H1 (cell line): ENCODE data around the gene SCN2A. TPM values are rescaled to one million over a fixed set of nuclear protein-coding genes. Genes with fewer than 3 reads are reported as not detected.
"Not testable (repeated sequence)": the region's sequence is repeated elsewhere in the genome, so short reads cannot be mapped to it uniquely, and the experiment has no call there.

Experiments used
- CTCF ChIA-PET: fragments of 300-600 bp; sonication (Branson Sonifier 250); formaldehyde crosslinking; loops from one replicate; lab custom pipeline; 2021; ENCODE audit not compliant: partially characterized antibody; lab: Charles Lee
- POLR2A ChIA-PET: fragments of 300-600 bp; sonication (Branson Sonifier 250); formaldehyde crosslinking; loops from one replicate; lab custom pipeline; 2021; ENCODE audit warnings: inconsistent platforms; ENCODE audit not compliant: partially characterized antibody; lab: Charles Lee
- DNase-seq, 2 experiments: peaks; one replicate each; pipeline versions ENCODE4 v3.0.0 to v3.0.0-alpha.2; 2010 to 2022; ENCODE audit warnings: low spot score in 2 of 2, low read depth in 1 of 2, mixed read lengths in 1 of 2
- FAIRE-seq: peaks from 2 replicates; lab custom pipeline; 2011; peaks lifted over from hg19 to GRCh38; lab: Jason Lieb, UNC
- H2AFZ ChIP-seq: 2 replicates; pipeline ENCODE4 v1.8.1; 2012; ENCODE audit warnings: low read length, inconsistent platforms
- H2AK5ac ChIP-seq: 2 replicates; pipeline ENCODE4 v1.6.1; 2013; ENCODE audit warnings: low read depth, low read length
- H2BK120ac ChIP-seq: replicated peaks from 2 replicates; pipeline ENCODE3; 2013; ENCODE audit warnings: low read depth, low read length, inconsistent platforms
- H2BK12ac ChIP-seq: 2 replicates; pipeline ENCODE4 v1.6.1; 2013; ENCODE audit warnings: low read depth, low read length
- H2BK15ac ChIP-seq: 2 replicates; pipeline ENCODE4 v1.6.1; 2013; ENCODE audit warnings: low read length
- H2BK20ac ChIP-seq: 2 replicates; pipeline ENCODE4 v1.6.1; 2013; ENCODE audit warnings: low read length
- H2BK5ac ChIP-seq: 2 replicates; pipeline ENCODE4 v1.6.1; 2013; ENCODE audit warnings: low read depth, low read length
- H3K14ac ChIP-seq: 2 replicates; pipeline ENCODE4 v1.6.1; 2013; ENCODE audit warnings: inconsistent platforms; ENCODE audit not compliant: insufficient read length
- H3K18ac ChIP-seq: 2 replicates; pipeline ENCODE4 v1.6.1; 2013; ENCODE audit warnings: low read length; ENCODE audit errors: extremely low read depth
- H3K23ac ChIP-seq: 2 replicates; pipeline ENCODE4 v1.6.1; 2013; ENCODE audit warnings: inconsistent platforms; ENCODE audit not compliant: insufficient read length
- H3K23me2 ChIP-seq: 2 replicates; pipeline ENCODE4 v1.6.1; 2013; ENCODE audit warnings: low read depth, low read length
- H3K27ac ChIP-seq: 2 replicates; pipeline ENCODE4 v1.6.1; 2011; ENCODE audit warnings: low read depth, low read length, inconsistent platforms
- H3K27me3 ChIP-seq, 4 experiments: replicated peaks in 1 of 4; 1 replicate in 1 of 4; 2 replicates in 3 of 4; pipeline versions ENCODE4 v1.6.1 to v1.8.1; 2011 to 2013; ENCODE audit warnings: low read length in 3 of 4, mild to moderate bottlenecking in 3 of 4, inconsistent platforms in 2 of 4, mixed read lengths in 2 of 4, moderate library complexity in 1 of 4; ENCODE audit not compliant: control insufficient read depth in 3 of 4, insufficient read depth in 3 of 4; ENCODE audit errors: extremely low read depth in 1 of 4
- H3K36me3 ChIP-seq, 4 experiments: 2 replicates each; pipeline versions ENCODE4 v1.6.1 to v1.8.1; 2011 to 2013; ENCODE audit warnings: mild to moderate bottlenecking in 4 of 4, low read length in 3 of 4, moderate library complexity in 2 of 4, control low read depth in 1 of 4, inconsistent platforms in 1 of 4; ENCODE audit not compliant: insufficient read depth in 4 of 4, control insufficient read depth in 2 of 4
- H3K4ac ChIP-seq: replicated peaks from 2 replicates; pipeline ENCODE3; 2013; ENCODE audit warnings: low read length, low read depth, mixed read lengths, inconsistent platforms; ENCODE audit not compliant: insufficient read length
- H3K4me1 ChIP-seq, 4 experiments: replicated peaks in 1 of 4; 1 replicate in 1 of 4; 2 replicates in 3 of 4; pipeline versions ENCODE4 v1.6.1 to v1.8.1; 2011 to 2013; ENCODE audit warnings: low read length in 3 of 4, inconsistent platforms in 2 of 4, mixed read lengths in 1 of 4; ENCODE audit not compliant: insufficient read depth in 4 of 4, control insufficient read depth in 3 of 4
- H3K4me2 ChIP-seq, 2 experiments: 2 replicates each; pipeline versions ENCODE4 v1.6.1 to v1.8.1; 2011 to 2013; ENCODE audit warnings: low read depth in 2 of 2, low read length in 2 of 2, control low read depth in 1 of 2, inconsistent platforms in 1 of 2, mild to moderate bottlenecking in 1 of 2; ENCODE audit not compliant: insufficient read depth in 1 of 2
- H3K4me3 ChIP-seq, 4 experiments: fragments of 200-600, 300-600 bp in 1 of 4; sonication (generic), shearing (Covaris generic), sonication (Bioruptor Twin) in 1 of 4; 2 replicates each; pipeline versions ENCODE4 v1.5.1 to v1.8.1; 2011 to 2016; ENCODE audit warnings: low read length in 4 of 4, low read depth in 3 of 4, control low read depth in 2 of 4, inconsistent platforms in 2 of 4, mild to moderate bottlenecking in 2 of 4, mixed read lengths in 1 of 4, moderate library complexity in 1 of 4; ENCODE audit not compliant: insufficient read depth in 2 of 4; ENCODE audit errors: extremely low read depth in 1 of 4
- H3K56ac ChIP-seq: replicated peaks from 2 replicates; pipeline ENCODE3; 2013; ENCODE audit warnings: low read depth, mild to moderate bottlenecking, mixed read lengths, low read length, inconsistent platforms; ENCODE audit not compliant: insufficient read length
- H3K79me1 ChIP-seq: 2 replicates; pipeline ENCODE4 v1.6.1; 2013; ENCODE audit warnings: low read depth, low read length, control low read depth
- H3K79me2 ChIP-seq, 2 experiments: 2 replicates each; pipeline versions ENCODE4 v1.6.1 to v1.8.1; 2012 to 2013; ENCODE audit warnings: low read length in 2 of 2, mild to moderate bottlenecking in 2 of 2, inconsistent platforms in 1 of 2; ENCODE audit not compliant: insufficient read depth in 2 of 2, control insufficient read depth in 1 of 2
- H3K9ac ChIP-seq, 4 experiments: replicated peaks in 1 of 4; 1 replicate in 1 of 4; 2 replicates in 3 of 4; pipeline versions ENCODE4 v1.6.1 to v1.8.1; 2011 to 2013; ENCODE audit warnings: low read depth in 3 of 4, low read length in 3 of 4, control low read depth in 2 of 4, mild to moderate bottlenecking in 2 of 4, moderate library complexity in 2 of 4, inconsistent platforms in 1 of 4; ENCODE audit errors: extremely low read depth in 1 of 4
- H3K9me3 ChIP-seq, 2 experiments: 2 replicates each; pipeline versions ENCODE4 v1.6.1 to v1.8.1; 2012 to 2013; ENCODE audit warnings: mild to moderate bottlenecking in 2 of 2, moderate library complexity in 2 of 2, control low read depth in 1 of 2, inconsistent platforms in 1 of 2, low read depth in 1 of 2, low read length in 1 of 2, mixed read lengths in 1 of 2; ENCODE audit not compliant: insufficient read depth in 2 of 2
- H4K20me1 ChIP-seq, 2 experiments: replicated peaks in 1 of 2; 2 replicates each; pipeline versions ENCODE3 to v1.8.1; 2011 to 2013; ENCODE audit warnings: inconsistent platforms in 2 of 2, low read length in 2 of 2, mild to moderate bottlenecking in 1 of 2; ENCODE audit not compliant: insufficient read depth in 2 of 2, control insufficient read depth in 1 of 2
- H4K5ac ChIP-seq: 2 replicates; pipeline ENCODE4 v1.6.1; 2013; ENCODE audit warnings: low read length, low read depth, mixed read lengths, inconsistent platforms; ENCODE audit not compliant: insufficient read length
- H4K8ac ChIP-seq: 2 replicates; pipeline ENCODE4 v1.8.0; 2013; ENCODE audit warnings: mild to moderate bottlenecking, moderate library complexity, low read length, inconsistent platforms; ENCODE audit not compliant: insufficient read depth; ENCODE audit errors: extremely low read depth
- H4K91ac ChIP-seq: replicated peaks from 2 replicates; pipeline ENCODE3; 2013; ENCODE audit warnings: low read length, mixed read lengths, inconsistent platforms; ENCODE audit not compliant: insufficient read length
- WGBS, 2 experiments: shearing (Covaris generic) in 1 of 2; methylation state at CpG; one replicate each; pipeline versions ENCODE4 v1.1.6 to v1.1.7; 2013 to 2015; ENCODE audit warnings: low lambda C conversion rate in 2 of 2, mixed read lengths in 2 of 2, inconsistent platforms in 1 of 2, low coverage in 1 of 2, missing lambda C conversion rate in 1 of 2; ENCODE audit not compliant: insufficient replicate concordance in 2 of 2, insufficient coverage in 1 of 2, insufficient read length in 1 of 2; ENCODE audit errors: extremely low coverage in 1 of 2, missing lambda C conversion rate in 1 of 2; 5-methylcytosine and 5-hydroxymethylcytosine counted together
- polyA plus RNA-seq, 7 experiments: library from polyadenylated mRNA; depleted of rRNA in 3 of 7; stranded (reverse) in 5 of 7; unstranded in 2 of 7; fragments of >200 nt in 5 of 7; fragments of 200-250 nt in 2 of 7; gene quantifications; 1 replicate in 5 of 7; 2 replicates in 1 of 7; 4 replicates in 1 of 7; pipeline versions ENCODE4 v1.2.1 to v1.2.3, GENCODE V29; 2011 to 2013; ENCODE audit warnings: missing spikeins in 2 of 7, mixed read lengths in 2 of 7
- total RNA-seq: library from RNA; stranded (reverse); fragmentation: NEBNext Ultra II Directional; extraction: Animal tissue kit (Norgen Biotek cat#: 25700); gene quantifications from 2 replicates; pipeline ENCODE4 v1.2.1, GENCODE V29; 2021

Gene SCN2A
- total and polyA plus RNA-seq, 2 of the 8 experiments (the other 6 are each of a cell fraction or from before 2014, with no cell fraction given), result 0.18 to 1.1 TPM

DNA sequence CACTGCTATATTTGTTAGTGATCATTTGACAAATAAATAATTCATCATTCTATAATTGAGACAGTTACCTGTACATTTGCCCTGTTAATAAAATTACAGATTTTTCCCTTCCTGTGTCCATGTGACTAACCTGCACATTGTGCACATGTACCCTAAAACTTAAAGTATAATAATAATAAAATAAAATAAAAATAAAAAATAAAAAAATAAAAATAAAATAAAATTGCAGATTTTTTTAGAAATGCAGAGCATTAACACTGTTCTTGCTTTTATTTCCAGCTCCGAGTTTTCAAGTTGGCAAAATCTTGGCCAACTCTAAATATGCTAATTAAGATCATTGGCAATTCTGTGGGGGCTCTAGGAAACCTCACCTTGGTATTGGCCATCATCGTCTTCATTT lies 105.1 kb downstream of the SCN2A start:
- H3K9ac ChIP-seq, H3K4ac ChIP-seq, H2BK15ac ChIP-seq, H3K79me2 ChIP-seq, H3K18ac ChIP-seq, POLR2A ChIA-PET, FAIRE-seq, H3K4me1 ChIP-seq, H3K9me3 ChIP-seq, H3K27me3 ChIP-seq, H3K4me2 ChIP-seq, H2BK20ac ChIP-seq, H3K14ac ChIP-seq, H3K56ac ChIP-seq, H2BK120ac ChIP-seq, H2AFZ ChIP-seq, H2BK5ac ChIP-seq, H3K23ac ChIP-seq, H2AK5ac ChIP-seq, H4K8ac ChIP-seq, H4K5ac ChIP-seq, H3K23me2 ChIP-seq, H2BK12ac ChIP-seq, H4K20me1 ChIP-seq, H4K91ac ChIP-seq, H3K36me3 ChIP-seq, H3K4me3 ChIP-seq, DNase-seq, H3K79me1 ChIP-seq, H3K27ac ChIP-seq: not testable (repeated sequence)
- 94% methylated on average over 2 of the region's 2 CpGs; no CpG with 5 or more reads in 1 of the 2 experiments for WGBS, 2 experiments
- CTCF ChIA-PET, result interaction anchor here (2.1 kb wide), 1 partner anchor 327 kb away, joined by 5 read pairs; no protein-coding TSS in a partner anchor
